LHCN-M2 (cell line): Measurements from ENCODE around the gene AGGF1. TPM values are rescaled to one million over a fixed set of nuclear protein-coding genes. Genes with fewer than 3 reads are reported as not detected.
"Not testable (repeated sequence)": the region's sequence is repeated elsewhere in the genome, so short reads cannot be mapped to it uniquely, and the experiment has no call there.

Source experiments
- DNase-seq: peaks from one replicate; pipeline ENCODE4 v3.0.0-alpha.2; 2012; ENCODE audit warnings: low read depth
- polyA plus RNA-seq: library from polyadenylated mRNA; unstranded; fragments of >200 nt; gene quantifications from one replicate; pipeline ENCODE4 v1.2.1, GENCODE V29; 2012; ENCODE audit warnings: missing spikeins
- total RNA-seq: library from RNA; depleted of rRNA; stranded (reverse); fragments of >200 nt; gene quantifications from 2 replicates; pipeline ENCODE4 v1.2.3, GENCODE V29; 2014; rRNA removed

Gene AGGF1
- 25.8 and 33.1 TPM in 2 replicates for total RNA-seq
- polyA plus RNA-seq, result 8.3 TPM

GRCh38 chr5:77030097-77031071 is at the start of gene AGGF1:
AGGF1 (plus strand) TSS chr5:77030404; CDS start chr5:77030767, 363 bp downstream.
- DNase-seq, result peak; percentile 91

- DNase-seq, result no peak
Measured at GRCh38 chr5:76980518-76981144, 49.6 kb upstream of the AGGF1 start.

- no peak for DNase-seq
Measured at GRCh38 chr5:76982450-76982849, 47.8 kb upstream of the AGGF1 start.

GRCh38 chr5:76983468-76983867 is 46.7 kb upstream of the AGGF1 start:
- DNase-seq, result peak; percentile 6

- DNase-seq, result no peak
Measured at GRCh38 chr5:76986825-76987526, 43.2 kb upstream of the AGGF1 start.

GRCh38 chr5:76990899-76991459 is 39.2 kb upstream of the AGGF1 start:
- DNase-seq, result no peak

GRCh38 chr5:76993436-76993835 is 36.8 kb upstream of the AGGF1 start:
- not testable (repeated sequence) for DNase-seq

GRCh38 chr5:76994337-76994736 is 35.9 kb upstream of the AGGF1 start:
- DNase-seq, result no peak

GRCh38 chr5:76998251-76998650 is 32.0 kb upstream of the AGGF1 start:
- not testable (repeated sequence) for DNase-seq

GRCh38 chr5:76999451-76999850 is 30.8 kb upstream of the AGGF1 start:
- DNase-seq, result peak; percentile 42

- DNase-seq, result no peak
Measured at GRCh38 chr5:77003246-77003645, 27.0 kb upstream of the AGGF1 start.

GRCh38 chr5:77006124-77006523 is 24.1 kb upstream of the AGGF1 start:
- DNase-seq, result no peak

- no peak for DNase-seq
Measured at GRCh38 chr5:77008413-77008812, 21.8 kb upstream of the AGGF1 start.

- no peak for DNase-seq
Measured at GRCh38 chr5:77010243-77010642, 20.0 kb upstream of the AGGF1 start.

- no peak for DNase-seq
Measured at GRCh38 chr5:77011498-77011897, 18.7 kb upstream of the AGGF1 start.

GRCh38 chr5:77012601-77013000 is 17.6 kb upstream of the AGGF1 start:
- DNase-seq, result no peak

- DNase-seq, result peak; percentile 61
Measured at GRCh38 chr5:77015938-77016569, 14.2 kb upstream of the AGGF1 start.

- no peak for DNase-seq
Measured at GRCh38 chr5:77016962-77017361, 13.2 kb upstream of the AGGF1 start.

- no peak for DNase-seq
Measured at GRCh38 chr5:77017668-77018067, 12.5 kb upstream of the AGGF1 start.

- DNase-seq, result no peak
Measured at GRCh38 chr5:77022511-77023417, 7.4 kb upstream of the AGGF1 start.
